ENCODE data around the gene CASKIN1.
"Not testable (repeated sequence)": the region's sequence is repeated elsewhere in the genome, so short reads cannot be mapped to it uniquely, and the experiment has no call there.

CASKIN1 gene

GRCh38 chr16:2196162-2196980 is at the start of gene CASKIN1:
Gene CASKIN1 (minus strand): TSS chr16:2196605. CDS start chr16:2196432, 173 bp downstream.
- DNase-seq: no peak

- no peak for DNase-seq
Measured at GRCh38 chr16:2244926-2245795, 48.8 kb upstream of the CASKIN1 start.

GRCh38 chr16:2244301-2244700 is 47.9 kb upstream of the CASKIN1 start:
- DNase-seq: no peak

- DNase-seq: no peak
Measured at GRCh38 chr16:2243781-2244180, 47.4 kb upstream of the CASKIN1 start.

GRCh38 chr16:2243031-2243528 is 46.7 kb upstream of the CASKIN1 start:
- no peak for DNase-seq

- no peak for DNase-seq
Measured at GRCh38 chr16:2242598-2242997, 46.2 kb upstream of the CASKIN1 start.

- DNase-seq: not testable (repeated sequence)
Measured at GRCh38 chr16:2240331-2240730, 43.9 kb upstream of the CASKIN1 start.

GRCh38 chr16:2238838-2239675 is 42.7 kb upstream of the CASKIN1 start:
- DNase-seq: no peak

- DNase-seq: no peak
Measured at GRCh38 chr16:2238150-2238837, 41.9 kb upstream of the CASKIN1 start.

- DNase-seq: no peak
Measured at GRCh38 chr16:2237493-2238149, 41.2 kb upstream of the CASKIN1 start.

GRCh38 chr16:2237102-2237482 is 40.7 kb upstream of the CASKIN1 start:
- DNase-seq: no peak

- no peak for DNase-seq
Measured at GRCh38 chr16:2236337-2237101, 40.1 kb upstream of the CASKIN1 start, which contains the start of gene DNASE1L2. Gene DNASE1L2 (plus strand): TSS chr16:2236444. CDS start chr16:2236817, 373 bp downstream.

- no peak for DNase-seq
Measured at GRCh38 chr16:2235695-2236336, 39.4 kb upstream of the CASKIN1 start.

- DNase-seq: no peak
Measured at GRCh38 chr16:2235234-2235651, 38.8 kb upstream of the CASKIN1 start.

GRCh38 chr16:2234813-2235170 is 38.4 kb upstream of the CASKIN1 start:
- no peak for DNase-seq

GRCh38 chr16:2233872-2234812 is 37.7 kb upstream of the CASKIN1 start:
- DNase-seq: no peak

- no peak for DNase-seq
Measured at GRCh38 chr16:2233046-2233775, 36.8 kb upstream of the CASKIN1 start.

All from CD4-positive, alpha-beta T cell treated with Interferon gamma for 1 hour (primary cell).